GOT3 (cell line): ENCODE measurements around the gene KDM5A.
"Not testable (repeated sequence)": the region's sequence is repeated elsewhere in the genome, so short reads cannot be mapped to it uniquely, and the experiment has no call there.

Experiments used
- DNase-seq: peaks from one replicate; lab custom pipeline; 2025; ENCODE audit warnings: mixed read lengths; lab: John Stamatoyannopoulos, UW

Gene KDM5A

GRCh38 chr12:238736-239398 lies 150.3 kb downstream of the KDM5A start:
- no peak for DNase-seq

- DNase-seq = no peak
Observed at GRCh38 chr12:238116-238515, 151.0 kb downstream of the KDM5A start.

GRCh38 chr12:237026-237815 lies 151.9 kb downstream of the KDM5A start:
- no peak for DNase-seq

- DNase-seq = no peak
Observed at GRCh38 chr12:236445-236844, 152.7 kb downstream of the KDM5A start.

GRCh38 chr12:235967-236366 lies 153.2 kb downstream of the KDM5A start:
- not testable (repeated sequence) for DNase-seq

GRCh38 chr12:234891-235415 lies 154.2 kb downstream of the KDM5A start:
- DNase-seq = no peak

GRCh38 chr12:234019-234418 lies 155.1 kb downstream of the KDM5A start:
- DNase-seq = no peak

- DNase-seq = no peak
Observed at GRCh38 chr12:233615-233968, 155.5 kb downstream of the KDM5A start.

GRCh38 chr12:232731-233614 lies 156.1 kb downstream of the KDM5A start:
- DNase-seq = no peak

- DNase-seq = no peak
Observed at GRCh38 chr12:230925-231671, 158.0 kb downstream of the KDM5A start.
